Stimulated activated naive CD4-positive, alpha-beta T cell treated with Interleukin-2 at 50 U/mL for 16 hours (primary cell): ENCODE results near the gene FAM111B.
A peak's percentile ranks its signal among the peaks of the same experiment; 100 is the strongest.
"Not testable (repeated sequence)": the region's sequence is repeated elsewhere in the genome, so short reads cannot be mapped to it uniquely, and the experiment has no call there.

ENCODE experiments used
- DNase-seq: peaks from one replicate; lab custom pipeline; 2025; lab: John Stamatoyannopoulos, UW

The FAM111B gene

DNA sequence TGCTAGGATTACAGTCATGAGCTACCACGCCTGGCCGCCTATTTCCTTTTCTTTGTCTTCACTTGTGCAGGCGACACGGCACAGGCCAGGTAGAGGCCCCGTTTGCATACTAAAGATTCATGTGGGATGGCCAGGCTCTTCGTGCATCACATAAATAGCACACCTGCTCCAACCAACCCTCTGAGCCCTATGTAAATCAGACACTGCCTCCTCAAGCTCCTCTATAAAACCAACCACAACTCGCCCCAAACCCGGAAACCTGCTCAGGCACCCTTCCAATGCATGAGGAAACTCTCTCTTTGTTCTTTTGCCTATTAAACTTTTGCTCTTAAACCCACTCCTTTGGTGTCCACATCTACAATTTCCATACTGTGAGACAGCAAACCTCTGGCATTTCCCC, 9.1 kb upstream of the FAM111B start:
- DNase-seq = not testable (repeated sequence)

DNA sequence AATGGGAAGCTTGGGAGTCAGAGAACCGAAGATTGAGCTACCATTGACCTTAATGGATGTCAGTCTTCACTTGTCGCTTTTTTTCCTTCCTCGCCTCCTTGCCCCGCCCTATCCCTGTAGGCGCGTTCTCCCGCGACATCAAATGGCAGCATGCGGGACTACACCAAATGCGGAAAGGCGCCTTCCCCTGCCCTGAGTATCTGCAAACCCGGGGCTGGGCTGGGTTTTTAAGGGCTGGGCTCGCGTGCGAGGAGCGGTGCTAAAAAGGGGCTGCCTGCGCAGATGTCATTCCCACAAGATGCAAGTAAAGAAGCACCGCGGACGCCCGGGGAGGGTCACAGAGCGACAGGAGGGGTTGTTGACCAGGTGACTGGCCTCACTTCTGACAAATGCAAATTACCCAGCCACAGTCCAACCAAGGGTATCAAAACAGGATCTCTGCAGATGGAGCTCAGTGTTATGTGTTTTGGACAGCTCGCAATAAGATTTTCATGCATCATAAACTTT, 4.7 kb upstream of the FAM111B start:
- DNase-seq = peak; percentile 56

DNA sequence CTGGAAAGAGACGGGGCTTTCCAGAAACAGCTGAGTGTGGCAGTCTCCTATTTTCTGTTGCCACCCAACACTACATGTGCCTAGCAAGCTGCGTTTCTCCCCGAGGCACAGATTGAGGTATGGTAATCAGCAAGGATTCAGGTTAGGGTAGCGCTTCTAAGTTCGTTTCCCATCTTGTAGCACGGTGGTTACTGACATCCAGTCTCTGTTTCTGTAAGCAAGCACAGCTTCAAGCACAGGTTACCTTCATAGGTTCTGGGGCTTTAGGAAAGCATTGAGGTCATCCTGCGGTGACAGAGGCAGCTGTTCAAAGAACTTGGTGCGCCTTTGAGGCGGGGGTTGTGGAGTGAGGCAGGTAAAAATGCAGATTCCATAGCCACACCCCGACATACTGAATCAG, 684 bp downstream of the FAM111B start:
- DNase-seq = not testable (repeated sequence)

DNA sequence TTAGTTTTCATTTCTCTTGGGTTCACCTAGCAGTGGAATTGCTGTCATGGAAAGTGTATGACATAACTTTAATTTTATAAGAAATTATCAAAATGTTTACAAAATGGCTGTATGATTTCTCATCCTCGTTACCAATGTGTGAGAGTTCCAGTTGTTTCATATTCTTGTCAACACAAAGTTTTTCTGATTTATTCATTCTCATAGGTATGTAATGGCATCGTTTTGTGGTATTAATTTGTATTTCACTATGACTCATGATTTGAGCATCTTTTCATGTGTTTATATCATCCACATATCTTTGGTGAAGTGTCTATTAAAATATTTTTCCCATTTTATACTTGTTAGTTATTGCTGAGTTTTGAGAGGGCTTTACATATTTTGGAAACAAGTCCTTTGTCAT, 5.5 kb downstream of the FAM111B start:
- no peak for DNase-seq

DNA sequence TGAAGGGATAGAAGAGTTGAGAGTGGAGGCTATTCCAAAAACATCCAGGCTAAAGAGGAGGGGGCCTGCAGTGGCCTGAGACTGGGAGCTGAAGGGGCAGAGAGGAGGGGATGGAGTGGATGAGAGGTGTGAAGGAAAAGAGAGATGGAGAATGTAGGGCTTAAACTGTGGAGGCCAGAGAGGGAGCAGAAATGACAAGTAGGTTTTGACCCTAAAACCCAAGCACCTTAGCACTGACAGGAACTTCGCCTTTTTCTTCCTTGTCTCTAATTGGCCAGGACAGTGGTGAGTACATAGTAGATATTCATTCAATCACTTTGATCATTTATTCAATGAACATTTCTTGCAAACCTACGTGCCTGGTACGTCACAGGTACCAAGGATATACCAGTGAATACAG, 7.3 kb downstream of the FAM111B start:
- DNase-seq = no peak

DNA sequence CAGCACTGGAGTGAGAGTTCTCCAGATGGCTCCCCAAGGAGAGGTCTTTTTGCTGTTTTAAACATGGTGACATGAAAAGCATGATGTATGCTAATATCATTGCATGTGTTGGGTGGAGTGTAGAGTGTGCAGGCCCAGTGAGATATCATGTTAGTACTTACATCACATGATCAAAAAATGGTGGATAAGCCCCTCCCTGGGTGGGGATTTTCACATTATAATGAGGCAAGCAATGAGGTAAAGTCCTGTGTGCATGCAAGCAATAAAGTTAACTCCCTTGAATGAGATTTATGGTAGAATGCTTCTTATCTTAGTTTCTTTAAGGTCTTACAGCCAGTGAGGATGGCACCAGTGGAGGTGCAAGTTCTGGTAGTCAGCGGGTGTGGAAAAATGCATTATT, 8.5 kb downstream of the FAM111B start:
- DNase-seq = no peak

DNA sequence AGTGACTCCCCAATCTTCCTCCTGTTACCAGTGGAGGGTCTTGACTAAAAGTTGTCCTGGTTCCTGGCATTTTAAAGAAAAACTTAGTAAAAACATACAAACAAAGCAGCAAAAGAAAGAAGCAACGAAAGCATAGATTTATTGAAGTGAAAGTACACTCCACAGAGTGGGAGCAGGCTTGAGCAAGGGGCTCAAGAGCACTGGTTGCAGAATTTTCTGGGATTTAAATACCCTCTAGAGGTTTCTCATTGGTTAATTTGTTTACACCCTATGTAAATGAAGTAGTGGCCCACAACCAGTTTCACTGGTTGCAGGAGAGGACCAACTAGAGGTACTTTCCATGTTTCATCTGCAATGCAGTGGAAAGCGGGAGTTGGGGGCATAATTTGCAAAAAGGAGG, 10.7 kb downstream of the FAM111B start:
- DNase-seq = no peak

DNA sequence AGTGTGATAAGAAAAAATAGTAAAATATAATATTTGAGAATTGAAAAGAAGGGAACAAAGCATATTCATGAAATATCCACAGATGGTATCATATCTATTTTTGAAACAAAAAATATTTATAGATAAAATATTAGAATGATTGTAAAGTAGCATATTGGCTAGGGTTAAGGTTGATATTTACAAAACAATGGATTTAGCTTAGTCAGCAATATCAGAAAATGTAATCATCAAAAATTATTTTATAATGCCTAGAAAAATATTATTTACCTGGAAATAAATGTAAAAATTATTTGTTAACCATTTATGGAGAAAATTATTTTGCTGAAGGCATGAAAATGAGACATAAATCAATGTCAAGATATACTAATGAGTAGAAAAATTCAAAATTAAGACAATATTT, 12.8 kb downstream of the FAM111B start:
- DNase-seq = no peak

DNA sequence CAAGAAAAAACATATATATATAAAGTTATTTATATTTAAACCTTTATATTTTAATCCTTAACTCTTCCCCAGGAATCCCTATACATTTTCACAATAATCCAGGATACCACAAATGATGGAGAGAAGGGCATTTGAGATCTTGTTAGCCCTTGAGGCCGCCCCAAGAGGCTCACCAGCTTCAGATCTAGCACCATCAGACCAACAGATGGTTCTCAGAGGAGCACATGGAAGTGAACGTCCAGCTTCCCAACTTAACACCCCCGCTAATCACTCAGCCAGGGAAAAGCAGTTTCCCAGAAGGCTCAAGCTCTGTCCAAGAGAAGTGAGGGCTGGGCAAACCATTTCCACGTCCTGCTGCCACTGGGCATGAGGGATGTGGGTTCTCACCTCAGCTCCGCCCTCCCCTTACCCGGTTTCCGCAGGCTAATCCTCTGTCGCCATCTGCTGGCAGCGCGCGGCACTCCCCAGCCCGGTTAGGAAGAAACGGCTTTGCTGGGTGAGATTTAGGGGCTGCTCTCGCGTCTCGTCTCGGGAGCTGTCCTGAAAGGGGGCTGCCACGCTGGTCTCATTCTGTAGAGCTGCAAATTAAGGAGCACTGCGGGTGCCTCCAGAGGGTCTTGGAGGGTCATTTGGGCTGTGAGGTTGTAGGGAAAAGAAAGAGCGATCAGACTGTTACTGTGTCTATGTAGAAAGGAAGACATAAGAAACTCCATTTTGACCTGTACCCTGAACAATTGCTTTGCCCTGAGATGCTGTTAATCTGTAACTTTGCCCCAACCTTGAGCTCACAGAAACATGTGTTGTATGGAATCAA, 28.8 kb downstream of the FAM111B start:
- DNase-seq = peak; percentile 83

DNA sequence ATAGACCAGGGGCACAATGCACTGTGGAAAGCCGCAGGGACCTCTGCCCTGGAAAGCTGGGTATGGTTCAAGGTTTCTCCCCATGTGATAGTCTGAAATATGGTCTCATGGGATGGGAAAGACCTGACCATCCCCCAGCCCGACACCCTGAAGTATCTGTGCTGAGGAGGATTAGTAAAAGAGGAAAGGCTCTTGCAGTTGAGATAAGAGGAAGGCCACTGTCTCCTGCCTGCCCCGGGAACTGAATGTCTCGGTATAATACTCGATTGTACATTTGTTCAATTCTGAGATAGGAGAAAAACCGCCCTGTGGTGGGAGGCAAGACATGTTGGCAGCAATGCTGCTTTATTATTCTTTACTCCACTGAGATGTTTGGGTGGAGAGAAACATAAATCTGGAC, 29.5 kb downstream of the FAM111B start:
- not testable (repeated sequence) for DNase-seq

DNA sequence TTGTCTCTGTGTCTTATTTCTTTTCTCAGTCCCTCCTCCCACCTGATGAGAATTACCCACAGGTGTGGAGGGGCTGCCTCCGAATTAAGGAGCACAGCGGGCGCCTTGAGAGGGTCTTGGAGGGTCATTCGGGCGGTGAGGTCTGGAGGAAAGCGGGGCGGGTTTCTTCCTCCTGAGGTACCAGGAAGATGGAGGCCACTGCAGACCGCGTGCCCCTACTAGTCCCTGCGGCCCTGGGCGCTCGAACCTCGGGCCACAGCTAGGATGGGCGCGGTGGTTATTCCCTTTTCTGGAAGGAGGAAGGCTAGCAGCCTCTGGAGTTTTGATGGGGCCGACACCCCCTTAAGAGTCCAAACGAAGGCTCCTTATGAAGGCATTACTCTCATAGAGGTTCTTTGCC, 30.2 kb downstream of the FAM111B start:
- no peak for DNase-seq

DNA sequence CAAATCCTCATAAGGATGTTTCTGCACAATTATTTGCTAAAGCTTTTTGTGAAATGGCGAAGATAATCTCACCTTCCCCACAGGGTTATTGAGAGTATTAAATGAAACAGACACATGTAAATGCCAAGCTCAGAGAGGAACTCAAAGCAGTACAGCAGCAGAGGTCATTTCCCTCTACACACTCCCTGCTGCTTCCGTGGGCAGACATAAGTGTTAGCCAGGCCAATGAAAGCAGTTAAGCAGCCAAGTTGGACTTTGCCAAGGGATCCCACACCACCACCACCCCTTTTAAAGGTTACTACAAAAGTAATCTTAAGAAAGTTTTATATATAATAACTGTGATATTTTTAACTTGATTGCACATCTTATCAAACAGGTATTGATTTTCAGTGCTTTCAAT, 31.6 kb downstream of the FAM111B start:
- no peak for DNase-seq

DNA sequence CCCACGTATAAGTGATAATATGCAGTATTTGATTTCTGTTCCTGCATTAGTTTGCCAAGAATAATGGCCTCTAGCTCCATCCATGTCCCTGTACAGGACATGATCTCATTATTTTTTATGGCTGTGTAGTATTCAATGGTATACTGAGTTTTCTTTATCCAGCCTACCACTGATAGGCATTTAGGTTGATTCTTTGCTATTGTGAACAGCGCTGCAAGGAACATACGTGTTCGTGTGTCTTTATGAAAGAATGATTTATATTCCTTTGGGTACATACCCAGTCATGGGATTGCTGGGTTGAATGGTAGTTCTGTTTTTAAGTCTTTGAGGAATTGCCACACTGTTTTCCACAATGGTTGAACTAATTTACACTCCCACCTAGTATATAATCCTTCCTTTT, 34.2 kb downstream of the FAM111B start:
- DNase-seq = no peak

DNA sequence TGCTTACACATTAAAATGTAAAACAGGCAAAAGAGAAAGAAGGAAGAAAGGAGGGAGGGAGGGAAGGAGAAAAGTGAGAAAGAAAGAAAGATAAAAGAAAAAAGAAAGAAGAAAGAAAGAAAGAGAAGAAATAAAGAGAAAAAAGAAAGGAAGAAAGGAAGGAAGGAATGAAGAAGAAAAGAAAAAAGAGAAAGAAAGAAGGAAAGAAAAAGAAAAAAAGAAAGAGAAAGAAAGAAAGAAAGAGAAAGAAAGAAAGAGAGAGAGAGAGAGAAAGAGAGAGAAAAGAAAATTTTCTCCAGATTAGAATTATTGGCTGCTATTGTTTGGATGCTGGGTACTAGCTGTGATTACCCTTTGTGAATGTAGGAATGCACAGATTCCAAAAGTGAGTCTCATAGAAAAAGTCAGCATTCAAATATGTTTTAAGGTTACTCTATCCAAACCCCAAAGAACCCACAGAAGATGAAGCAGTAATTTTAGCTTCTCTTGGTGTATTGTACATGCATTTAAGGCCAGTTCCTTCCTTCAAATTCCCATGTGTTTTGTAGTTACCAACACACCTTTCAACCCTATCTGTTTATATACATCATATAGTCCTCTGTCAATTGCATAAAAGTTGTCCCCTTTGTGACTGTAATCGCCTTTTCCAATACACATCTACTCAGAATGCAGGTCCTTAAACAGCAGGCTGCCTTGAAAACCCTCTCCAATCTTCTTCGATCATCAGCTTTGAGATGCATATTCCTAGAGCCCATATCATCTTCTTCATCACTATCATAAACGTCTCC, 34.8 kb downstream of the FAM111B start:
- no peak for DNase-seq

DNA sequence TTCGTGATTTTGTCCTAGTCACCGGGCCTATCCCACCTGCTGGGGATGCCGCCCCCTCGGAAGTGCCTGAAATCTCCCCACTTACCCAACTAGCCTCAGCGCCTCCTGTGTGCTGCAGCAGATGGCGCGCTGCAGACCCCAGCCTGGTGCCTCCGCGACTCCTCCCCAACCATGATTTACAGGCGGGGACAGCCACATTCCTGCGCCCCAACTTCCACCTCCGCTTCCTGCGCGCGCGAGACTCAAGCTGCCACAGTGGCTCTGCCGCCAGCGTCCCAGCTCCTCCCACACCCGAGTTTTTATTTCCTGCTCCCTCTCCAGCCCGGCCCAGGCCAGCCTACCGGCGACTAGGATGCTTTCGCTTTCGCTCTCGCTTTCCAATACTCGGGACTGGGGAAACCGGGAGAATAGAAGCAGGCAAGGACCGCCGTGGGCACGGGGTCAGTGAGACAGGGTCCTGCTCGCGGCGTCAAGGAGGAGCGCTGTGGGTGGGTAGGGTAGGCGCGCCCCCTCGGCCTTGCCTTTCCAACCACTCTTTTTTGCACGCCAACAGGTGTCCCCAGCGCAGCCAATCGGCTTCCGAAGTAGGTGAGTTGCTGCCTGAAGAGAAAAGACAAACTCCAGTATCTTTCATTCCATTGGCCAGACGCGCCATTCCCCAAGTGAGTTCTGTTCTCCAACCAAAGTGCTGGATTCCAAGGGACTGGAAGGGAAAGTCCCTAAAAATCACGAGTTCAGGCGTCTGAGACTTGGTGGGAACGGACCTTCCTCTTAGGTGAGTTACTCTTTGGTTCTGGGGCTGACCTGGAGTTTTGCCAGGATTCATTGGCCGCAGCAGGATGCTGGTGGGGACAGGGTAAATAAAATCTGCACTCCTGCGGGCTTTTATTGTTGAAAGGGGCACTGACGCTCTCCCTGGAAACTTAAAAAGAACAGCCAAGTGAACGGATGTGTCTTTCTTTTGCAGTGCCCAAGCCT, 35.8 kb downstream of the FAM111B start, which contains the start of gene FAM111A:
FAM111A (plus strand) TSS at position 327 of the 978 bp plus-strand sequence. CDS start 6,017 bp downstream, outside the sequence.
- DNase-seq = peak; percentile 81

DNA sequence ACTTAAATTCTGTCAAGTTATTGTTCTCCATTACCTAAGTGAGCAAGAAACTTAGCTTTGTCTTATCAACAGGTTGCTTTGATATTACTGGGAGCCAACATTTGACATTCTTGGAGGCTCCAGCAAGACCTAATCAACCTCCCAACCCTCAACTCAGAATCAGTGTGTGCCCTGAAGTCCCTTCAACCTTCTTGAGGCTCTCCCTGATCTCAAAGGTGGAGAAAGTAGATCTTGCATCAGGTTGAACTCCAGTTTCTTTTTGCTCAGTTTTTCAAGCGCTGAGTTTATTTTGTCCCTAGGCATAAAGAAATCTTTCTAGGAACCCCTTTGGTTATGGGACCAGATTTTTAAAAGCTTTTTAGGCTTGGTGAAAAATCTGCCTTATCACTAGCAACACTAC, 37.1 kb downstream of the FAM111B start:
- DNase-seq = no peak

DNA sequence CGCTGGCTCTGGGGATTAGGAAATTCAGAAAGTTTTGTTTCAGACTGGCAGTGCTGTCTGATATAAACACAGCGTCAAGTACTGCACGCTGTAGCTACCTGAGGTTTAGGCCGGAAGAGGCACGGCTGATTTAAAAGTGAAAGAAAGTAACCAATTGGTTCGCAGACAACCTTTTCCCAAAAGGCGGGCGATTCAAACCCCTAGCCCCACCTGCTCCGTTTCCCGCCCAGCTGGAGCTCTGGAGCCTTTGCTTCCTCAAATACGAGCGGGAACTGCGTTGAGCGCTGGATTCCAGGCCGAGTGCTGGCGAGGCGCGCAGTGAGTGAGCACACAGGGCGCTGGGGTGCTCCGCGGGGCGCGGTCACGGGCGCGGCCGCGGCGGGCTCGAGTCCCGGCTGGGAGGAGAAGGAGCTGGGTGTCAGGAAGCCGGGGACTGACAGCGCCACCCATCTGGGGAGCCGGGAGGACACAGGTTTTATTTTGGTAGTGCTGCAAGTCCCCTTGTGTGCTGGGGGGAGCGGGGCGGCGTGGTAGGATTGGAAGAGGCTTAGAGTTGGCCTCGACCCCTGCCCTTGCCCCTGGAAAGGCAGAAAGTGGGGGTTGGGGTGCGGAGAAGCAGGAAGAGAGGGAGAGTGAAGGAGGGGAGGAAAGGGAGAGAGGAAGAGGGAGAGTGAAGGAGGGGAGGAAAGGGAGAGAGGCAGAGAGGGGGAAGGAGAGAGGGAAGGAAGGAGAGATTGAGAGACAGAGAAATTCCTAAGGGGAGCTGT, 37.7 kb downstream of the FAM111B start:
- DNase-seq = peak; percentile 53

DNA sequence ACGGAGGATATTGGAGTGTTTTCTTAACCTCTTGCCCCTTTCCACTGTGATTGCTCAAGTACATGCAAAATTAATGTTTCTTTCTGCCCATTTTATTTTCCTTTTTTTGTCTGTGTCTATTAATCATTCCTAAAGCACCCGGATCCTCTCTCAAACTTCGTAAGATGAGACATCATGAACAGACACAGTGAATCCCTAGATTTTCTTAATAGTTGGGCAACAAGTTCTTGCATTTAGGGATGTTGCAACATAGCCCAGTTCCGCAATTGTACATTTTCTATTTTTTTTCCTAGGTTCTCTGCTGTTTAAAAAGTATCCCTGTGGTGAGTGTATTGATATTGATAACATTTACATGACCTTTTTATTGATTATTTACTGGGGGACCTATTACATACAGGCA, 38.5 kb downstream of the FAM111B start:
- no peak for DNase-seq

DNA sequence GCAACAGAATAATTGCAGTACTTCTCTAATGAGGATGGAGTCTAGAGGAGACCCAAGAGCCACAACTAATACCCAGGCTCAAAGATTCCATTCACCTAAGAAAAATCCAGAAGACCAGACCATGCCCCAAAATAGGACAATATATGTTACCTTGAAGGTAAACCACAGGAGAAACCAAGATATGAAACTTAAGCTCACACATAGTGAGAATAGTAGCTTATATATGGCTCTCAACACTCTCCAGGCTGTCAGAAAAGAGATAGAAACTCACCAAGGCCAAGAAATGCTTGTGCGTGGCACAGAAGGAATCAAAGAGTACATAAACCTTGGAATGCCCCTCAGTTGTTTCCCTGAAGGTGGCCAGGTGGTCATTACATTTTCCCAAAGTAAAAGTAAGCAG, 44.7 kb downstream of the FAM111B start:
- no peak for DNase-seq

DNA sequence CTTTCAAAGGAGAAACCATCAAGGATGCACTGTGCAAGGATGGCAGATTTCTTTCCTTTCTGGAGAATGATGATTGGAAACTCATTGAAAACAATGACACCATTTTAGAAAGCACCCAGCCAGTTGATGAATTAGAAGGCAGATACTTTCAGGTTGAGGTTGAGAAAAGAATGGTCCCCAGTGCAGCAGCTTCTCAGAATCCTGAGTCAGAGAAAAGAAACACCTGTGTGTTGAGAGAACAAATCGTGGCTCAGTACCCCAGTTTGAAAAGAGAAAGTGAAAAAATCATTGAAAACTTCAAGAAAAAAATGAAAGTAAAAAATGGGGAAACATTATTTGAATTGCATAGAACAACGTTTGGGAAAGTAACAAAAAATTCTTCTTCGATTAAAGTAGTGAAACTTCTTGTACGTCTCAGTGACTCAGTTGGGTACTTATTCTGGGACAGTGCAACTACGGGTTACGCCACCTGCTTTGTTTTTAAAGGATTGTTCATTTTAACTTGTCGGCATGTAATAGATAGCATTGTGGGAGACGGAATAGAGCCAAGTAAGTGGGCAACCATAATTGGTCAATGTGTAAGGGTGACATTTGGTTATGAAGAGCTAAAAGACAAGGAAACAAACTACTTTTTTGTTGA, 45.4 kb downstream of the FAM111B start:
- DNase-seq = peak; percentile 14

DNA sequence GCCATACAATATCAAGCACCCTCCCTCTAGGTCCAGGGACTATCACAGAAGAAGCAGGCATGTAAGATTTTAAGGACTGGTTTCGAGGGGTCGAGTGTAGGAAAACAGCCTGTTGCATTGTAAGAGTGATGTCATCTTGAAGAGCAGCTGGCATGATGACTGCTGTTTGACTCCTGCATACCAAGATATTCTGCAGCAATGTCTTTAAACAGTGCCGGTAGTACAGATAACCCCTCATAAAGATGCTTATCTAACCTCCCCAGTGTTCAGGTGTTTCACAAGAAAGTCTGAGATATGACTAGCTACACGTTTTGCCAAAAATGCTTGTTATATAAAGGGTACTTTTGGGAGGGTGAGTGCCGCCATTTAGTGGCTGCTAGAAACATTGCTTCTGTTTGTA, 47.6 kb downstream of the FAM111B start:
- no peak for DNase-seq
